Left cardiac atrium (tissue), 4 donors: Measurements from ENCODE around the gene POM121. TPM values are rescaled to one million over a fixed set of nuclear protein-coding genes. Genes with fewer than 3 reads are reported as not detected.
"Not testable (repeated sequence)": the region's sequence is repeated elsewhere in the genome, so short reads cannot be mapped to it uniquely, and the experiment has no call there.

Source experiments
- ATAC-seq, 2 donors: fragments of 200-7000 bp; cut with Tn5 transposase; one replicate each; pipeline ENCODE4 v1.9.1; 2020; ENCODE audit warnings: mild to moderate bottlenecking in 2 of 2, moderate library complexity in 2 of 2
- DNase-seq: peaks from one replicate; pipeline ENCODE4 v3.0.0-alpha.2; 2020
- intact Hi-C, 2 donors: fragments of 100-400 bp; cut with DNase I; formaldehyde crosslinking; loops; one replicate each; pipeline versions ENCODE4 v1.14.1 to v1.15.1; 2022 to 2023
- long read RNA-seq: library from polyadenylated mRNA; unstranded; transcript quantifications from one replicate; pipeline ENCODE4 v2.0.0, GENCODE V29; 2021
- total RNA-seq, 2 donors: library from RNA; stranded (reverse); fragmentation: NEBNext Ultra II Directional; extraction: Animal tissue kit (Norgen Biotek cat#: 25700); gene quantifications; one replicate each; pipeline ENCODE4 v1.2.1, GENCODE V29; 2021
- donor health status: DM: no; HTN: yes; CAD: no.
- donor health status: DM: no; HTN: yes; CAD: no; lungs with severe emphysema.
- donor health status: DM: yes; HTN: yes; CAD: no.
- donor health status: Dilated cardiomyopathy.

The POM121 gene
- total RNA-seq: 10 to 100 TPM; 21.5 to 30.7 TPM
- long read RNA-seq, partial matches to known transcripts: 16 of 21 reads
- long read RNA-seq, other reads (novel, unspliced or antisense): 5 of 21 reads

GRCh38 chr7:72924733-72925545 lies at the start of gene POM121:
Gene POM121, plus strand, starts transcription at chr7:72925095. Its CDS starts 27 bp downstream, at chr7:72925122.
- intact Hi-C loops: no loop called here
- peak; percentile 83 for DNase-seq

GRCh38 chr7:72879079-72879736 lies 45.7 kb upstream of the POM121 start:
- intact Hi-C loops: not testable (repeated sequence)
- ATAC-seq: peak; percentile 100
- DNase-seq: peak; percentile 91

More at GRCh38 chr7:72924733-72925545, at the start of gene POM121:
- ATAC-seq: peak; percentile 97

- intact Hi-C loops: not testable (repeated sequence)
- ATAC-seq (peak; percentile 49 to 65), DNase-seq (peak; percentile 75)
Measured at GRCh38 chr7:72879737-72880215, 45.1 kb upstream of the POM121 start.

GRCh38 chr7:72891750-72892149 lies 33.1 kb upstream of the POM121 start:
- DNase-seq, ATAC-seq, intact Hi-C loops: not testable (repeated sequence)

- ATAC-seq, DNase-seq, intact Hi-C loops: not testable (repeated sequence)
Measured at GRCh38 chr7:72904740-72905139, 20.2 kb upstream of the POM121 start.

- intact Hi-C loops, DNase-seq, ATAC-seq: not testable (repeated sequence)
Measured at GRCh38 chr7:72908422-72908821, 16.5 kb upstream of the POM121 start.

GRCh38 chr7:72911395-72911794 lies 13.5 kb upstream of the POM121 start:
- intact Hi-C loops, ATAC-seq, DNase-seq: not testable (repeated sequence)

- intact Hi-C loops, DNase-seq, ATAC-seq: not testable (repeated sequence)
Measured at GRCh38 chr7:72913750-72914149, 11.1 kb upstream of the POM121 start.

- ATAC-seq: peak; percentile 80 to 81
- intact Hi-C loops: loop anchor here in 1 of 2 donors (5.0 kb wide), 1 partner anchor 88 kb away; the partner anchor contains the start of gene TYW1B
- DNase-seq: peak; percentile 59
Measured at GRCh38 chr7:72914756-72915525, 10.0 kb upstream of the POM121 start.

GRCh38 chr7:72919256-72919775 lies 5.6 kb upstream of the POM121 start:
- intact Hi-C loops: loop anchor here in 1 of 2 donors (5.0 kb wide), 1 partner anchor 92 kb away; the partner anchor contains the start of gene TYW1B
- no peak for ATAC-seq
- DNase-seq: no peak

- ATAC-seq (no peak), DNase-seq (no peak)
- intact Hi-C loops: no loop called here
Measured at GRCh38 chr7:72924386-72924732, 536 bp upstream of the POM121 start.

- peak in 1 of 2 donors; percentile 0 for ATAC-seq
- DNase-seq: no peak
- intact Hi-C loops: no loop called here
Measured at GRCh38 chr7:72925546-72926120, 738 bp downstream of the POM121 start.

GRCh38 chr7:72927791-72928190 lies 2.9 kb downstream of the POM121 start:
- intact Hi-C loops, ATAC-seq: not testable (repeated sequence)

GRCh38 chr7:72928216-72928615 lies 3.3 kb downstream of the POM121 start:
- intact Hi-C loops, ATAC-seq, DNase-seq: not testable (repeated sequence)

More at GRCh38 chr7:72927791-72928190, 2.9 kb downstream of the POM121 start:
- DNase-seq: not testable (repeated sequence)

- ATAC-seq, intact Hi-C loops, DNase-seq: not testable (repeated sequence)
Measured at GRCh38 chr7:72942022-72942705, 17.3 kb downstream of the POM121 start.

- ATAC-seq, DNase-seq, intact Hi-C loops: not testable (repeated sequence)
Measured at GRCh38 chr7:72942956-72943355, 18.1 kb downstream of the POM121 start.

GRCh38 chr7:72944937-72945336 lies 20.0 kb downstream of the POM121 start:
- peak; percentile 48 to 81 for ATAC-seq
- intact Hi-C loops, DNase-seq: not testable (repeated sequence)

GRCh38 chr7:72945597-72945996 lies 20.7 kb downstream of the POM121 start:
- ATAC-seq, intact Hi-C loops, DNase-seq: not testable (repeated sequence)
